ENCODE results near the gene CECR2. TPM values are rescaled to one million over a fixed set of nuclear protein-coding genes. Genes with fewer than 3 reads are reported as not detected.
"Not testable (repeated sequence)": the region's sequence is repeated elsewhere in the genome, so short reads cannot be mapped to it uniquely, and the experiment has no call there.

Gene CECR2
- total RNA-seq, 1 donor from 2014 or later: 0.11 TPM

DNA sequence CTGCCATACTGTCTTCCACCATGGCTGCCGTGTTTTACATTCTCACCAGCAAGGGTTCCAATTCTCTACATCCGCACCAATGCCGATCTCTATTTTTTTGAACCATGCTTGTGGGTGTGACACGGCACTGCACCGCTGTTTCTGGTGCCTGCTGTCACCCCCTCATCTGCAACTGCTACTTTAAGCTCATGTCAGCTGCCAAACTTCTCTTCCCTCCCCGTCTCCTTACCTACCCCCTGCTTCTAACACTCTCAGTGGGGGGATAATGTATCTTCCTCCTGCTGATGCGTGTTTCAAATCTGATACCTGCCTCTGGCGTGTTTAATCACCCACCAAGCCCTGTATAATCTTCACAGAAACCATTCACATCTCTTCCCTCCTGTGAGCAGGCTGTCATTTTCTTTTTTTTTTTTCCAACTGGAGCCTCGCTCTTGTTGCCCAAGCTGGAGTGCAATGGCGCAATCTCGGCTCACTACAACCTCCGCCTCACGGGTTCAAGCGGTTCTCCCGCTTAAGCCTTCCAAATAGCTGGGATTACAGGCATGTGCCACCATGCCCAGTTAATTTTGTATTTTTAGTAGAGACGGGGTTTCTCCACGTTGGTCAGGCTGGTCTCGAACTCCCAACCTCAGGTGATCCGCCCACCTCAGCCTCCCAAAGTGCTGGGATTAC is 196.9 kb downstream of the CECR2 start:
- intact Hi-C loops (cut with micrococcal nuclease): not testable (repeated sequence)

DNA sequence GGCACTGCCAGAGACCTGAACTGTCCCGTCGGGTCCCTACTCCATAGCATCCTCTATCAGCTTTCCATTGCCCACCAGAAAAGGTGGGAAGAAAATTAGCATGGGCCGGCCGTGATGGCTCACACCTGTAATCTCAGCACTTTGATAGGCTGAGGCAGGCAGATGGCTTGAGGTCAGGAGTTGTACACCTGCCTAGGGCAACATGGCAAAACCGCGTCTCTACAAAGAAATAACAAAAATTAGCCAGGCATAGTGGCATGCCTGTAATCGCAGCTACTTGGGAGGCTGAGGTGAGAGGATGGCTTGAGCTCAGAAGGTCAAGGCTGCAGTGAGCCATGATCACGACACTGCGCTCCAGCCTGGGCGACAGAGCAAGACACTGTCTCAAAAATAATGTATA is 197.5 kb downstream of the CECR2 start:
- intact Hi-C loops (cut with micrococcal nuclease): no loop called here

DNA sequence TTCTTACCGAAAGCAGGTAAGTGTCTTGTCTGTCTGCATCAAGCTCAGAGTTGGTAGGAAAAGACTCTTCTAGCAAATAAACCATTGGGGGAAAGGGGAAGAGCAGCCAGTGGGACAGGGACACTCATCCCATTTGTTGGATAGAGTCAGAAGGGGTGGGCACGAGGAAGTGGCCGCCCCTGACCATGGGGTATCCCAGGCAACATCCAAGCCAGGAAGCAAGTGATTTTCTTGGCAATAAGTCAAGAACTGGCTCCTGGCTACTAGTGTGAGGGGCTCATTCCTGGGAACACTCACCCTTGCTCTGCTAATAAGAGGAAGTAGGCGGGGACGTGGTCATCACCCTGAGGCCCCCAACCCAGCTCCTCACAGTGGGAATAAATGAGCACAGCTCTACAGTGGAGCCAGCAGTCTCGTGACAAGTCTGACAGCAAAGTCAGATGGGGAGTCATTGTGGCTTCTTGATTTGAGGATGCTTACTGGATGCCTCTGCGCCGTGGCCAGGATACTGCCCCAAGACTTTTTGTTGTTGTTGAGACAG is 200.8 kb downstream of the CECR2 start:
- intact Hi-C loops (cut with micrococcal nuclease): no loop called here

DNA sequence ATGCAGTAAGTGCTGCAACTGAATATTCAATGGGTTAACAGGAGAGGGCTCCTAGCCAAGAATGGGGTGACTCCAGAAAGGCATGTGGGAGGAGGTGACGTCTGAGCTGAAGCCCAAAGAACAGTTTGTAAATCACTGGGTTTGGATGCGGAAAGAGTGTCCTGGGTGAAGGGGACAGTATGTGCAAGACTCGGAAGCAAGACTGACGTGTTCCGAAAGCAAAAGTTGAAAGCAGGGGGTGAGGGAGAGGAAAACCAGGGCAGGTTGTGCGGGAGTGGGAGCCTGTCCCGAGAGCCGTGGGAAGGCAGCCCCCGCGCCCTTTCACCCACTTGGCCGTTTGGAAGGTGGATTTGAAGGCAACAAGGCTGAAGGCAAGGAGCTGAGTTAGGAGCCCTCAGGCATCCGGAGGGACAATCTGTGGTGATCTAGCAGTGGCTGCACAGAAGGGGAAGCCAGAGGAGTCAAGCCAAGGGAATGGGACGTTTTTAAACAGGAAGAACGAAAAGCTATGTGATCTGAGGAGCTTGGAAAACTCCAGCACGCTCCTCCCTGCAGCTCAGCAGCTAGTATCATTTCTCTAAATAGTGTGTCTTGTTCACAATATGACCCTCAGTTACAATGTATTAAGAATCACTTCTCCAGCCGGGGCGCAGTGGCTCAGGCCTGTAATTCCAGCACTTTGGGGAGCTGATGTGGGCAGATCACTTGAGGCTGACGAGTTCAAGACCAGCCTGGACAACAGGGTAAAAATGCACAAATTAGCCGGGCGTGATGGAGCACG is 201.8 kb downstream of the CECR2 start:
- intact Hi-C loops (cut with micrococcal nuclease): no loop called here

DNA sequence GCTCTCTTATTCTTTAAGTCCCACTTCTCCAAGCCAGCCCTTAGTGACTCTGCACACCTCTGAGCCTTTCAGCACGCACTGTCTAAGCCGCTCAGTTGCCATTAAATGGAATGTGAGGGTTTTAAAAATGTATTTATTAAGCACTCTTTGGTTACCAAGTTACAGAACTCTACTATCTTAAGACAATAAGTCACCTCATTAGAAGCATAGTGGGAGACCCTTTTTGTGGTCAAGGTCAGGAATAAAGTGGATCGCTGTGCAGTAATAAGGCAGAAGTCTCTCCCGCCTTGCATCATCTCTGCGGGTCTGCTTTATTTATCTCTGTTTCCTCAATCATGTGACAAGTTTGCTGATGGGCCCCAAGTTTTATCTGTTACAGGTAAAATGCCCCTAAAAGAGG is 205.9 kb downstream of the CECR2 start:
- intact Hi-C loops (cut with micrococcal nuclease): no loop called here

DNA sequence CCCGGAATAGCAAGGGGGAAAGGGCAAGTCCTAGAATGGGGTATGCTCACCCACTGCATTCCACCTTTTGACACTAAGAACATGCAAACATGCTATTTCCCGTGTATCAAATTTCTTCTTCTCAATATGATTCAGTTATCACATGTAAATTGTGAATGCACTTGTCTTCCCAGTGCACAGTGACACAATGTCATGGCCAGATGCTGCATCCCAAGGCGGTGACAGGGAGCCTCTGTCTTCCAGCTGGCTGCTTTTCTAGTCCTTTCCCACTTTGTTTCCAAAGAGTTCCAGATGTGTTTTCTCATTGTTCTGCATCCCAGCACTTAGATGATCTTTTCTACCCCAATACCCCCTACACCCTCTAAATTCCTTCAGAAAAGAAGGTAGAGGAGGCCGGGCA is 206.4 kb downstream of the CECR2 start:
- intact Hi-C loops (cut with micrococcal nuclease): no loop called here

DNA sequence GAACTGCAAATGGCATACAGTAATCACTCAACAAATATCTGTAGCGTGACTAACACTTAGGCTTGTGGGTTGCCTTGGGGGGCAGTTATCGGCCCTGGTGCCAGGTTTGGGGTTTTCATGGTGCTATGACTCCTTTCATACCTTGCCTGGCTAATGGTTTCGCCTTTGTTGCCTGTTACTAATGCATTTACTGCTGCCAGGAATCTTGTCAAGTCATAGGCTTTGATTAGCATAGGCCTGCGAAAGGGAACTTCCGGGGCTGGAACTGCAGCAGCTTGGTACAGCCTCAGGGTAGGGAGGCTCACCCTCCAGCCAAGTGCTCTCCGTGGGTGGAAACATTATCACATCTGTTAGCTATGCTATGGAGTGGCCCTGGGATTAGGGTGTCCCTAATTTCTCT is 207.2 kb downstream of the CECR2 start:
- intact Hi-C loops (cut with micrococcal nuclease): no loop called here

DNA sequence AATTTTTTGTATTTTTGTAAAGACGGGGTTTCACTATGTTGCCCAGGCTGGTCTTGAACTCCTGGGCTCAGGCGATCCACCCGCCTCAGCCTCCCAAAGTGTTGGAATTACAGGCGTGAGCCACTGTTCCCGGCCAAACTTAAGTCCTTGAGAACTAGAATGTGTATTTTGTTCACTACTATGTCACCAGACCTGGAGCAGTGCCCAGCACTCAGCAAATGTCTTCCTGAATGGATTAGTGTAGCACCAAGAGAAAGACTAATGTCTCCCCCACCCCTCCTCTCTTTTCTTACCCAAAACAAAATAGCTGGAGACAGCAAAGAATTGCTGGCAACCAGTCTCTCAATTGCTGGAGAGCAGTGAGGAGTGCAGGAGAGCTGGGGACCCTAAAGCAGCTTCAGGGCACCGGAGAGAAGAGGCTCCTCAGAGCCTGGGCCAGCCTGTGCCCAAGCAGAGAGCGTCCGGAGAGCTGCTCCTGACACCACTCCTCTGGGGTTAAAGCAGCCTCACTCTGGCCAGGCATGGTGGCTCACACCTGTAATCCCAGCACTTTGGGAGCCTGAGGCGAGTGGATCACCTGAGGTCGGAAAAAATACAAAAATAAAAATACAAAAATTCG is 209.0 kb downstream of the CECR2 start:
- intact Hi-C loops (cut with micrococcal nuclease): no loop called here

DNA sequence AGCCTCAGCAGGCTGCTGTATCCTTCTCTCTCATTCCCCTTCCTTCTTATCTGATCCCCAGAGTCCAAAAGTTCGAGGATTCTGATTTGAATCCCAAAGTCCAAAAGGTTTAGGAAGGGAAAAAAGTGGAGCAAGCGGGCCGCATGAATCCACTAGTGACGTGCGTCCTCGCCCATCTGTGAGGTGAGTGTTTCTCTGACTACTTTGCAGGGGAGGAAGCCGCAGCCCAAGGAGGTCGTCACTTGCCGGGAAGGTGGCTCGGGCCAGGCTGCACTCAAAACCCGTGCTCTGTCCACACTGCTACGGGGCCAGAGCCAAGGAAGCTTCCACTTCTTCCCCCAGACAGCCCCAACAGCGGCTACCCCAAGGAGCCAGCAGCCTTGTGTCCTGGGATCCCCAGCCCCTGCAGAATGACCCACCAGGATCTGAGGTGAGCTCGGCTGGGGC is 210.3 kb downstream of the CECR2 start:
- intact Hi-C loops (cut with micrococcal nuclease): no loop called here

DNA sequence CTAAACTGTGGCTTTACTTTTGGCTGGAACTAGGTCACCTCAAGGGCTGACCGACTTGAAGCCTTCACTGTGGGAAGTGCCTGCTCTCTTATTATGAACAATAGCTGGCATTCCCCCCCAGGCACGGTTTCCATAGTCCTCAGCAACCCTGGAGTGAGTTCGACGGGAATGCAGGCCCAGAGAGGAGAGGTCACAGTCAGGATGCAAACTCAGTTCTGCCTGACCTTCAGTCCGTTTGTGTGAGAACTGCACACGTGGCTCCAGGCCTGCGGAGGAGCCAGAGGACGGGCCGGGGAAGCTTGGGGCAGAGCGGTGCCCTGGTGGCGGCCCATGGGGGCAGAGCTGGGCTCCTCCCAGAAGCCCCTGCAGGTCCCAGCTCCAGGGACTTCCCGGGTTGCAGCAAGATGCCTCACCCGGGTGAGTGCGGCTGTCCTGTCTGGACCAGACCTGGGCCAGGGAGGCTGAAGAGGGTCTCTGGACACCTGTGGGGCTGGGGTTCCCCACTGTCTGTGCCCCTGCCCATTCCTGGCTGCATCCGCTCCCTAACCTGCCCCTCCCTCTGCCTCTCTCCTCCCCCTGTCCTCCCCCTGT is 211.3 kb downstream of the CECR2 start:
- intact Hi-C loops (cut with micrococcal nuclease): no loop called here

DNA sequence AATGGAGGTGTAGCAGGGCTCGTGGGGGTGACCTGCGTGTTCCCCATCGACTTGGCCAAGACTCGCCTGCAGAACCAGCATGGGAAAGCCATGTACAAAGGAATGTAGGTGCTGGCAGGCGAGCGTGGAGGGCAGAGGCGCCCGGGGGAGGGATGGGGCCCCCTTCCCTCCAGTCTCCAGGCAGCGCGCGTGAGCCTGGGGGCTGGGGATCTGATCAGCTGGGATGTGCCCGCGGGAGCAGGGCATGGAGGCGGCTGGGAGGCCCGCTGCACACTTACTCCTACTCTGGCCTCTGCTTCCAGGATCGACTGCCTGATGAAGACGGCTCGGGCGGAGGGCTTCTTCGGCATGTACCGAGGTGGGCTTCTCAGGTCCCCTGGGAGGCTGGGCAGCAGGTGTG is 211.8 kb downstream of the CECR2 start:
- intact Hi-C loops (cut with micrococcal nuclease): no loop called here

DNA sequence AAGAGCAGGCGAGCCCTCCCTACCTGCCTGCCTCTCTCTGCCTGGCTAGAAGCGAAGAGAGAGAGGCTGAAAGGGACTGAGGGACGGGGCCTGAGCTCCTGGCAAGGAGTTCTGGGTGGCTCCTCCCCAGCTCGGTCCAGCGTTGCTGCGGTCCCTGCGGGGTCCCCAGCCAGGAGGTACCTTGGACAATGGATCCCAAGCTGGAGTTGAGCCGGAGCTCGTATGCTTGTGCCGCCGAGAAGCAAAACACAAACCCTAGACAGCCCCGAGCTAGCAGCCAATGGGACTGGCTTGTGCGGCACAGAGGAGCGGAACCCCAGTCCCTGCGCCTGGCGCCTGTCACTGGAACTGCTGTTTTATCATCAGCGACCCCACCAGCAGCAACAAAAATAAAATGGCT is 212.4 kb downstream of the CECR2 start:
- intact Hi-C loops (cut with micrococcal nuclease): no loop called here

DNA sequence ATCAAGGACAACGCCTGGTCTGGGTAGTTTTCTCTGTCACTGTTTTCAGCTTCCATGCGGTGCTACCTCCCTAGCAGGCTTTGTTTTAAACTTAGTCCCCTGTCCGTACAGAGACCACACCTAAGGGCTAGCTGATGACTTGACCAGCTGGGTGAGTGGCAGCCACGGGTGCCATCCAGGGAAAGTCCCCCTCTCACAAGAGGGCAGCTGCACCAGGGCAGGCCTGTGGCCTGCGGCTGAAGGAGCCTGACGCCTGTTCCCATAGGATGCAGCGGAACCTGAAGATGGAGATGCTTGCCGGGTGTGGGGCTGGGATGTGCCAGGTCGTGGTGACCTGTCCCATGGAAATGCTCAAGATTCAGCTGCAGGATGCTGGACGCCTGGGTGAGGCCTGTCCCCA is 213.9 kb downstream of the CECR2 start:
- intact Hi-C loops (cut with micrococcal nuclease): no loop called here

DNA sequence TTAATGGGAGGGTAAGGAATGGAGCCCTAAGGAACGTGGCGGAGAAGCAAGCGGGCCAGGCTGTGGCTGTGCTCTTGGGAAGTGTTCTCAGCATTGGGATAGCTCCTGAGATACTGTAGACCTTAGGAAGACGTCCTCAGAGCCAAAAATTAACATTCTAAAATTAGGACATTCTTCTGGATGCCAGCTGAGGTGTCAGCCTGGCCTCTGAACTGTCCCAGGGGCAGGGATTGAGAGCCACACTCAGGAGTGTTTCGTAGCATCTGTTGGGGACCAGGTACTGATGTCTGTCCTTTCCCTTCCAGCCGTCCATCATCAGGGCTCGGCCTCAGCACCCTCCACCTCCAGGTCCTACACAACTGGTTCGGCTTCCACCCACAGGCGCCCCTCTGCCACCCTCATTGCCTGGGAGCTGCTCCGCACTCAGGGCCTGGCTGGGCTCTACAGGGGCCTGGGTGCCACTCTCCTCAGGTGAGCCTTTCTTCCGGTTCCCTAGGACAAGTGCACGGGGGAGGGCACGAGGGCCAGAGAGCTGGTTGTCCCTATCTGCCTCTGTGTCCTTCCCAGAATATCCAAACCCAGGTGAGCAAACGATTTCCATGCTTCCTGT is 217.7 kb downstream of the CECR2 start:
- intact Hi-C loops (cut with micrococcal nuclease): no loop called here

DNA sequence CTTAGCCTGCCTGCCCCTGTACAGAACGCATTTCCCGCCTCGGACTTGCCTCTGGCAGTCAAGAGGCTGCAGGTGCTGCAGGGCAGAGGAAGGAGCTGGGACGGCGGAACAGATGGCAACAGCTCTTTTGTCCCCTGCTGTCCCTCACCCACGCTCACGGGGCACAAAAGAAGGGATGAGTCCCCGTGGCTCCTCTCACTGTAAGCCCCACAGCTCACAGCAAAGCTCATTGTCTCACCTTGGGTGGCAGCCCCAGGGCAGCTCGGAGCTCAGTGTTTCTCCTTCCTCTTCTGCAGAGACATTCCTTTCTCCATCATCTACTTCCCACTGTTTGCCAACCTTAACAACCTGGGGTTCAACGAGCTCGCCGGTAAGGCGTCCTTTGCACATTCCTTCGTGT is 218.4 kb downstream of the CECR2 start:
- intact Hi-C loops (cut with micrococcal nuclease): no loop called here

DNA sequence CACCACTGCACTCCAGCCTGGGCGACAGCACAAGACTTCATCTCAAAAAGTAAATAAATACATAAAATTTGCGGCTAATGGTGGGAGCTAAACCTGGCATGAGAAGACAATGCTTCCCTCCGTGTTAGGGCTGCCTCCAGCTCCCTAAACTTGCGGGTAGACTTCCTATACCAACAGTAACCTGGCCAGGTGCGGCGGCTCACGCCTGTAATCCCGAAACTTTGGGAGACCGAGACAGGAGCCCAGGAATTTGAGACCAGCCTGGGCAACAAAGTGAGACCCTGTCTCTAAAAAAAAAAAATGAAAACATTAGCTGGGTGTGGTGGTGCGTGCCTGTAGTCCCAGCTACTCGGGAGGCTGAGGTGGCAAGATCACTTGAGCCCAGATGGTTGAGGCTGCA is 219.3 kb downstream of the CECR2 start:
- intact Hi-C loops (cut with micrococcal nuclease): no loop called here

DNA sequence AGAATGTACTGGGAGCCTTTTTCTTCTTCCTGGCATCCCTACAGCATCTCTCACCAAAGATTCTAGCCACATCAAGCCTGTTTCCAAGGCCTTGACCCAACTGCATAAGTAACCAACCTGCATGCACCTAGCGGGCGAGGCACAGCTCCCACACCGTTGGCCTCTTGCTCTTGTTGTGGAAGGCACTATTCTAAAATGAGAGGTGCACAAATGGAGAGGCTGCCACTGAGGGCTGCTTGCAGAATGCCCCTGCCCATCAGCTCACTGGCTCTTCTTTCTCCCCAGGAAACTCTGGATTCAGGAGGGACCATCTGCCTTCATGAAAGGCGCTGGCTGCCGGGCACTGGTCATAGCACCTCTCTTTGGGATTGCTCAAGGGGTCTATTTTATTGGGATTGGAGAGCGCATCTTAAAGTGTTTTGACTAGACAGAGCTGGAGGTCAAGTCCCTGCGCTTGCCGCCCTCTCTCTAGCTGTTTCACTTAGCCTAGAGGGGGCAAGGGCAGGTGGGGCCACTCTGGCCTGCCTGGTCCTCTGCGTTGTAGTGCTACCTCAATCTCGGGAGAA is 220.6 kb downstream of the CECR2 start:
- intact Hi-C loops (cut with micrococcal nuclease): no loop called here

DNA sequence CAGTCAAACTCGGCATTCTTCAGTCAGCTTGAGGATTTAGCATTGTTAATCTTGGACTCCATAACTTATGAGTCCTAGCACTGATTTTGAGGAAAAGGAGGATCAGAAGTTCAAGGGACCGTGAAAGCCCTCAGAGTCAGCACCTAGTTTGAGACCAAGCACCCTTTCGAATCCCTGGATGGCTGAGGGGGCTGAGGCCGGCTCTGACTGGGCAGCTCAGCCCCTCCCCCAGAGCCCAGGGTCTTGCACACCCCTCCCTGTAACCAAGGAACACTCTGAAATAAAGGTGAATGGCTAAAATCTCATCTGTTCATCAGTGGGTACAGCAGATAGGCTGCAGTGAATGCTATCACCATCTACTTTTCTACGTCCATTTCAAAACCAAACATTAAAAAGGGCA is 221.3 kb downstream of the CECR2 start:
- intact Hi-C loops (cut with micrococcal nuclease): no loop called here

DNA sequence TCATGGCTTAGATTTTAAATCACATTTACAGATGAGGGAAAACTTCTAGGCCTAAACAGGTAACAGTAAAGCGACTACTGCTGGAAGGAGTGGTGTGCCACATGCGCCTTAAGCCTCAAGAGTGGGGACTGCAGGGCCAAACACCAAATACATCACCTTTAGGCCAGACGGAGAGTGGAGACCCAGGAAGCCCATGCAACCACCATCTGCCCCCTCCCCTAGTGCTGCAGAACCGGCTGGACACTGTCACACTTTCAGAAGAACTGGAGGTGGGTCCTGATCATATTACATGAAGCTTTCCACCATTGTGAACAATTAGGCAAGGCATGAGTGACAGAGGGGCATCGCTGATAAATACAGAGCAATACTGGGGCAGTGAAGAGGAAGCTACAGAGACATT is 222.9 kb downstream of the CECR2 start:
- intact Hi-C loops (cut with micrococcal nuclease): no loop called here

DNA sequence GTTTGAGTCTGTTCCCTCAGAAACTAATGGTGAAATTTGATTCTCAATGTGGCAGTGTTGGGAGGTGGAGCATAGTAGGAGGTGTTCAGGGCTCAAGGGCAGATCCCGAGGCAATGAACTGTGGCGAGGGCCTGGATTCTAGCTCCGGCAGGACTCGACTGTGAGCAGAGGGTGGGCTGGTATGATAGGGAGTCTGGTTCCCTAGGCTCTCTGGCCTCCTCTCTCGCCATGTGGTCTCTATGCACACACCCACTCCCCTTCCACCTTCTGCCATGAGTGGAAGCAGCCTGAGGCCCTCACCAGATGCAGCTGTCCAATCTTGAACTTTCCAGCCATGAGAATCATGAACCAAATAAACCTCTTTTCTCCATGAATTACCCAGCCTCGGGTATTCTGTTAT is 227.0 kb downstream of the CECR2 start:
- intact Hi-C loops (cut with micrococcal nuclease): no loop called here

DNA sequence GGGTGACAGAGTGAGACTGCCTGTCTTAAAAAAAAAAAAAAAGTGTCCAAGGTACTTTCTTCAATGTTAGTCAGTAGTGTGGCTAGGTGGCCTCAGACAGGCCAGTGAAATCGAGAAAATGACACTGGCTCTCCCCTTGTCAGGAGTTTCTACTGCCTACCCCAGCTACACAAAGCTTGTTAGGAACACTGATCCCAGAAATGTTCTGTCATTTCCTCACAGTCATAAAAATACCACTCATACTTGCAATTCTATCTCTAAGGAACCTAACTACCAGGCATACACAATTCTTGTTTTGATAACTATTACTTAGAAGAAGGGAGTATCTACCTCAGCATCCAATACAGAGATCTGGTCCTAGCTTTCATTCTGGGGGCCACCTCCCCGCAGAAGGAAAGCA is 228.0 kb downstream of the CECR2 start:
- intact Hi-C loops (cut with micrococcal nuclease): no loop called here

Measured in T-helper 2 cell treated with Interferon-gamma antibody and Interleukin-4, amounts not matched to agents 100 ng/mL and 5 ng/mL, for 36 hours (primary cell).